Fibroblast of lung (primary cell): ENCODE results near the gene ZKSCAN1. TPM values are rescaled to one million over a fixed set of nuclear protein-coding genes. Genes with fewer than 3 reads are reported as not detected.

ENCODE experiments used
- DNase-seq, 2 donors: peaks; one replicate each; pipeline versions ENCODE4 v3.0.0 to v3.0.0-alpha.2; 2010; ENCODE audit warnings: low read depth in 2 of 2
- H2AFZ ChIP-seq: 2 replicates; pipeline ENCODE4 v1.5.1; 2012; ENCODE audit warnings: low read length, control low read depth, inconsistent platforms
- H3K27ac ChIP-seq: 2 replicates; pipeline ENCODE4 v1.5.1; 2011; ENCODE audit warnings: low read length, control low read depth; ENCODE audit not compliant: insufficient read depth
- H3K27me3 ChIP-seq: 2 replicates; pipeline ENCODE4 v1.5.1; 2011; ENCODE audit warnings: mild to moderate bottlenecking, low read length; ENCODE audit not compliant: control insufficient read depth, insufficient read depth
- H3K36me3 ChIP-seq: 2 replicates; pipeline ENCODE4 v1.5.1; 2011; ENCODE audit warnings: low read length; ENCODE audit not compliant: control insufficient read depth, insufficient read depth
- H3K4me1 ChIP-seq: 2 replicates; pipeline ENCODE4 v1.5.1; 2011; ENCODE audit warnings: low read length; ENCODE audit not compliant: control insufficient read depth, insufficient read depth; ENCODE audit errors: extremely low read depth
- H3K4me2 ChIP-seq: 2 replicates; pipeline ENCODE4 v1.5.1; 2011; ENCODE audit warnings: low read length, control low read depth; ENCODE audit not compliant: insufficient read depth; ENCODE audit errors: extremely low read depth
- H3K4me3 ChIP-seq, 4 experiments: fragments of 200-600 bp in 1 of 4; sonication (generic) in 1 of 4; replicated peaks in 1 of 4; 2 replicates each; pipeline ENCODE4 v1.5.1; 2011 to 2016; ENCODE audit warnings: low read length in 4 of 4, low read depth in 3 of 4, mild to moderate bottlenecking in 3 of 4, control low read depth in 2 of 4, inconsistent platforms in 1 of 4, mixed read lengths in 1 of 4; ENCODE audit not compliant: insufficient read depth in 1 of 4; ENCODE audit errors: control extremely low read depth in 1 of 4
- H3K79me2 ChIP-seq: 2 replicates; pipeline ENCODE4 v1.5.1; 2012; ENCODE audit warnings: mild to moderate bottlenecking, low read length, inconsistent platforms; ENCODE audit not compliant: control insufficient read depth, insufficient read depth
- H3K9ac ChIP-seq: 2 replicates; pipeline ENCODE4 v1.5.1; 2011; ENCODE audit warnings: mild to moderate bottlenecking, low read length, control low read depth; ENCODE audit not compliant: insufficient read depth
- H3K9me3 ChIP-seq: 2 replicates; pipeline ENCODE4 v1.5.1; 2012; ENCODE audit warnings: low read depth, low read length; ENCODE audit not compliant: control insufficient read depth, insufficient read depth
- H4K20me1 ChIP-seq: 2 replicates; pipeline ENCODE4 v1.5.1; 2011; ENCODE audit warnings: low read length; ENCODE audit not compliant: control insufficient read depth, insufficient read depth; ENCODE audit errors: extremely low read depth
- EZH2 ChIP-seq: IDR thresholded peaks from 2 replicates; pipeline ENCODE4 v1.5.1; 2012; ENCODE audit warnings: low read length, control low read depth, mild to moderate bottlenecking; ENCODE audit errors: missing control alignments
- polyA plus RNA-seq, 2 donors: library from polyadenylated mRNA; depleted of rRNA in 1 of 2; stranded (reverse) in 1 of 2; unstranded in 1 of 2; fragments of >200 nt; gene quantifications; 2 replicates each; pipeline ENCODE4 v1.2.1, GENCODE V29; 2011 to 2012; ENCODE audit warnings: missing spikeins in 1 of 2
- total RNA-seq: library from RNA; depleted of rRNA; stranded (reverse); fragments of >200 nt; gene quantifications from 2 replicates; pipeline ENCODE4 v1.2.1, GENCODE V29; 2014
- TF ChIP-seq, protein P1 (sequence below), 2 donors: IDR thresholded peaks in 1 of 2; conservative IDR thresholded peaks in 1 of 2; 1 replicate in 1 of 2; 2 replicates in 1 of 2; pipeline ENCODE4 v1.5.1; 2011 to 2012; ENCODE audit warnings: low read length in 2 of 2, control low read depth in 1 of 2, inconsistent platforms in 1 of 2, low read depth in 1 of 2, mild to moderate bottlenecking in 1 of 2

ZKSCAN1 gene
- total and polyA plus RNA-seq, 2 donors (not counting 1 experiment from before 2014, with no cell fraction given) = 25.3 to 50.2 TPM

GRCh38 chr7:99994819-99995218, 20.6 kb upstream of the ZKSCAN1 start:
- no peak for DNase-seq
- Histone ChIP-seq H3K27ac (no peak overlapping the region), H4K20me1 (no peaks in the 10 kb centered on the region), H3K9me3 (no peaks in the 10 kb centered on the region), H3K79me2 (no peaks in the 10 kb centered on the region), H2AFZ (no peak overlapping the region), H3K4me2 (no peak overlapping the region), H3K4me1 (no peaks in the 10 kb centered on the region), H3K36me3 (no peaks in the 10 kb centered on the region), H3K4me3 (no peak overlapping the region), H3K27me3 (no peaks in the 10 kb centered on the region), H3K9ac (no peak overlapping the region)
- TF ChIP-seq EZH2 = no peak
- TF ChIP-seq, protein P1, sequence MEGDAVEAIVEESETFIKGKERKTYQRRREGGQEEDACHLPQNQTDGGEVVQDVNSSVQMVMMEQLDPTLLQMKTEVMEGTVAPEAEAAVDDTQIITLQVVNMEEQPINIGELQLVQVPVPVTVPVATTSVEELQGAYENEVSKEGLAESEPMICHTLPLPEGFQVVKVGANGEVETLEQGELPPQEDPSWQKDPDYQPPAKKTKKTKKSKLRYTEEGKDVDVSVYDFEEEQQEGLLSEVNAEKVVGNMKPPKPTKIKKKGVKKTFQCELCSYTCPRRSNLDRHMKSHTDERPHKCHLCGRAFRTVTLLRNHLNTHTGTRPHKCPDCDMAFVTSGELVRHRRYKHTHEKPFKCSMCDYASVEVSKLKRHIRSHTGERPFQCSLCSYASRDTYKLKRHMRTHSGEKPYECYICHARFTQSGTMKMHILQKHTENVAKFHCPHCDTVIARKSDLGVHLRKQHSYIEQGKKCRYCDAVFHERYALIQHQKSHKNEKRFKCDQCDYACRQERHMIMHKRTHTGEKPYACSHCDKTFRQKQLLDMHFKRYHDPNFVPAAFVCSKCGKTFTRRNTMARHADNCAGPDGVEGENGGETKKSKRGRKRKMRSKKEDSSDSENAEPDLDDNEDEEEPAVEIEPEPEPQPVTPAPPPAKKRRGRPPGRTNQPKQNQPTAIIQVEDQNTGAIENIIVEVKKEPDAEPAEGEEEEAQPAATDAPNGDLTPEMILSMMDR (conservative IDR thresholded peaks at IDR 0.05 in 1 of 2, IDR thresholded peaks at IDR 0.05 in 1 of 2; ENCODE audit: low read depth in 1 of 2, low read length in 2 of 2) = no peak

GRCh38 chr7:99996755-99997544, 18.4 kb upstream of the ZKSCAN1 start:
- Histone ChIP-seq H3K9me3 (no peaks in the 10 kb centered on the region), H3K9ac (no peak overlapping the region), H3K4me1 (no peaks in the 10 kb centered on the region), H2AFZ (peak overlapping the region; percentile 49), H3K4me3 (peak overlapping the region in 2 of 4 experiments; percentile 41 to 46), H3K27ac (no peak overlapping the region), H3K36me3 (no peaks in the 10 kb centered on the region), H4K20me1 (no peaks in the 10 kb centered on the region), H3K4me2 (no peak overlapping the region), H3K27me3 (no peaks in the 10 kb centered on the region), H3K79me2 (no peaks in the 10 kb centered on the region)
- DNase-seq = no peak
- TF ChIP-seq EZH2 = no peak
- TF ChIP-seq, protein P1 (conservative IDR thresholded peaks at IDR 0.05 in 1 of 2, IDR thresholded peaks at IDR 0.05 in 1 of 2; ENCODE audit: low read depth in 1 of 2, low read length in 2 of 2) = no peak

DNA sequence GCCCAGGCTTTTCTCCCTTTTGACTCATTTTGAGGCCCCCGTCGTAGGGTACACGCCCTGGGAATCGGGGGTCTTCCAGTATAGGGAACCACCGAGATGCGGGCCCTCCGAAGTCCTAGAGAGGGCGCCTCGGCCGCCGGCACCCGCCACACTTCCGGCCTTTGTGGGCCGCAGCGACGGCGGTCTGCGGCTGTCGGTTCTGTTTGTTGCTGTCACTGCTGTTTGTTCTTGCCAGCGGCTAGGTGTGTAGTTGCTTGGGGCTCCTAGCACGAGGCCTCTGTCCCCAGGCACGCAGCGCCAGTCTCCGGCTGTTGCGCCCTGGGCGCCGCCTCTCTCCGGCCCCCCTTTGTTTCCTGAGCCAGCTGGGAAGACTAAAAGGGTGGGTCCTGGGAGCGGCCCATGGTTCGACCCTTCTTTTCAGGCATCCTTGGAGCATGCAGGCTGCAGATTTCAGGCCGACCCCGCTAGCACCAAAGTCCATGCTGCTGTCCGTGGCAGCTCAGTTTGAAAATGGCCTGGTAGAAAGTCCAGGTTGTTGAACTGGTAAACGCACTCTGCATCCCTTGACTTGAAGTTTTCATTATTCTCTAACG, 17.8 kb upstream of the ZKSCAN1 start:
- Histone ChIP-seq H3K4me1 (no peaks in the 10 kb centered on the region), H3K36me3 (no peaks in the 10 kb centered on the region), H4K20me1 (no peaks in the 10 kb centered on the region), H3K9ac (no peak overlapping the region), H3K9me3 (no peaks in the 10 kb centered on the region), H3K27me3 (no peaks in the 10 kb centered on the region), H2AFZ (peak overlapping the region; percentile 49), H3K27ac (no peak overlapping the region), H3K4me2 (peak overlapping the region; percentile 17), H3K4me3 (peak overlapping the region in 2 of 4 experiments; percentile 41 to 46), H3K79me2 (no peaks in the 10 kb centered on the region)
- TF ChIP-seq, protein P1 (conservative IDR thresholded peaks at IDR 0.05 in 1 of 2, IDR thresholded peaks at IDR 0.05 in 1 of 2; ENCODE audit: low read depth in 1 of 2, low read length in 2 of 2) = peak in 1 of 2 donors; percentile 28
- TF ChIP-seq EZH2 = no peak
- peak; percentile 41 to 46 for DNase-seq
